NCI-H1694 (cell line): ENCODE results near the gene TRMT6.
A peak's percentile ranks its signal among the peaks of the same experiment; 100 is the strongest.

ENCODE experiments used
- DNase-seq: peaks from one replicate; lab custom pipeline; 2025; lab: John Stamatoyannopoulos, UW

Gene TRMT6

GRCh38 chr20:5949943-5950270, 426 bp downstream of the TRMT6 start:
- no peak for DNase-seq

DNA sequence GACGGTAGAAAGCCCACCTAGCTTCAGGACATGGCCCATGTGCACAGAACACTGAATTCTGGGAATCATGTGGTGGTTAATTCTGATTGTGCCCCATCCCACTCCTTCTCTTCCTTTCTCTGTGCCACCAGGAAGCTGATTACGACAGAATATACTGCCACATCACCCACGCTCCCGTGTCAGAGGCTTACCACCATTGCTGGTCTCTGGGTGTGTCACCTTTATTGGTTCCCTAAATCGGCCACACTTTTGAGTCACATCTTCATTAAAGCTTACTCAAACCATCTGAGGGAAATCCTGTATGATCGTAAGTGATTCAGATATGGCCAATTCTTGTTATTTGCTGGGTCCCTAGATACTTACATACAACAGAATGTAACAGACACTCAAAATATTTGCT, 3.1 kb downstream of the TRMT6 start:
- DNase-seq: no peak

DNA sequence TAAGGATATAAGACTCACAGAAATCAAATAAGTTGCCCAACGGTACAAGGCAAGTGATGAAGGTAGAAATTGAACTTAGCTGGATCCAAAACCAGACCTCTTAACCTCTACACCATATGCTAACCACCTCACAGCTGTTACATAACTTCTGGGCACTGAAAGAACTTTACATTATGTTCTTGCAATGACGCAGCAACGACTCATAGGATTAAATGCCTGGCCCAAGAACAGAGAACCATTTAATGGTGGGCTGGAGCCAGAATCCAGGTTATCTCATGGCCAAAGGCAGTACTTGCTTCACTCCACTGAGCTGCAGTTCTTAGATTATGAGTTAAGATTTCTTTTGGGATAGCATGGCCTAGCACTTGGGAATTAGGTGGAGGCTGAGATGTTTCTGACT, 4.4 kb downstream of the TRMT6 start:
- DNase-seq: no peak

- DNase-seq: no peak
Measured at GRCh38 chr20:5938456-5939029, 11.8 kb downstream of the TRMT6 start.

DNA sequence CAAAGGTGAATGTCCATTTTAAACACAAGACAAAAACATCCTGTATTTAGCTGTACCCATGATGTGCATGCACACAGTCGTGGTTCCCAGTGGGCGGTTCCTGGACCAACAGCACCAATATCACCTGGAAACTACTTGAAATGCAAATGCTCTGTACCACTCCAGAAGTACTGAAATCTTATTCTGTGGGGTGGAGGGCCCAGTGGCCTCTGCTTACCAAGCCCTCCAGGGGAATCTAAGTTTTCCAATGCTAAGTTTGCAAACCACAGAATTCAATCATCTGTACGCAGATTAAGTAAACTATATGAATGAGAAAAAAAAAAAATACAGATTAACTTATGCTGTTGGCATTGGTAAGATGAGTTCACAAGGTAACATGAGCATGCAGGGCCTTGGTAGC, 14.1 kb downstream of the TRMT6 start:
- no peak for DNase-seq

- no peak for DNase-seq
Measured at GRCh38 chr20:5935384-5935783, 14.9 kb downstream of the TRMT6 start.

DNA sequence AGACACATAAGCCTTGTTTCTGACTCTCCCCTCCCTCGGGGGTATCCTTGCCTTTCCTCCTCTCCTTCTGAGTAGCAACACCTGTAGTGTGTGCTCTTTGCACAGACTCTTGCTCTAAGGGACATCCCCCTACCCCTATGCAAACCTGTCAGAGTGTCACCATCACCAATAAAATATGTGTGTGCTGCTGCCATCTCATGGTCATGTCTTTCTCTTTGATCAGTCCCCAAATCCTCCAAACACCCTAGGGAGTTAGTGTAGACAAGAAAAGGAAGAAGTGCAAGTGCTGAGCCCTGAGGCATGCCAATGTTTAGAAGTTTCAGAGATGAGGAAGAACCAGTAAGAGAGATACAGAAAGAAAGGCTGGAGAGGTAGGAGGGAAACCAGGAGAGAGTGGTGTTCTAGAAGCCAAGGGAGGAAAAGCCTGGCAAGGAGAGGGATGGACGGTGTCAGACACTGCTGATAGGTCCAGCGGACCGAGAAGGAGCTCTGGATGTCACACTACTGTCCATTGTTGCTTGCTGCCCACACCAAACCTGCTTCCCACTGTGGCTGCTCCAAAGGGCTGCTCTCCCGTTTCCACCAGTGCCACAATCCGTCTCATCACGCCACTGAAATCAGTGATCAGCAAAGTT, 16.4 kb downstream of the TRMT6 start:
- peak; percentile 41 for DNase-seq

GRCh38 chr20:5932796-5933195, 17.5 kb downstream of the TRMT6 start:
- no peak for DNase-seq

DNA sequence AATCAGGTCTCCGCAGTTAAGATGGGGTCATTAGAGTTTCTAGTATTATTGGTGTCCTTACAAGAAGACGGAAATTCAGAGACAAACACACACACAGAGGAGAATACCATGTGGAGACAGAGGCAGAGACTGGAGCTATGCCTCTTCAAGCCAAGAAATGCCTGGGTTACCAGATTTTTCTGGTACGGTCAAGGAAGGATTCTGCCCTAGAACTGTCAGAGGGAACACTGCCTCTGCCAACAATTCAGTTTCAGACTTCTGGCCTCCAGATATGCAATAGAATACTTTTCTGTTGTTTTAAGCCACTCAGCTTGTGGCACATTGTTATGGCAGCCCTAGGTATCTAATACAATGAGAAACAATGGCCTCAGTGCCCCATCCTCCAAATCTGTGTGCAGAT, 18.9 kb downstream of the TRMT6 start:
- DNase-seq: no peak

GRCh38 chr20:5928836-5929715, 21.3 kb downstream of the TRMT6 start:
- no peak for DNase-seq

GRCh38 chr20:5927749-5928462, 22.4 kb downstream of the TRMT6 start:
- DNase-seq: no peak

- DNase-seq: no peak
Measured at GRCh38 chr20:5925551-5925950, 24.8 kb downstream of the TRMT6 start.

GRCh38 chr20:5923493-5923892, 26.8 kb downstream of the TRMT6 start:
- DNase-seq: no peak

GRCh38 chr20:5920581-5920980, 29.8 kb downstream of the TRMT6 start:
- no peak for DNase-seq

DNA sequence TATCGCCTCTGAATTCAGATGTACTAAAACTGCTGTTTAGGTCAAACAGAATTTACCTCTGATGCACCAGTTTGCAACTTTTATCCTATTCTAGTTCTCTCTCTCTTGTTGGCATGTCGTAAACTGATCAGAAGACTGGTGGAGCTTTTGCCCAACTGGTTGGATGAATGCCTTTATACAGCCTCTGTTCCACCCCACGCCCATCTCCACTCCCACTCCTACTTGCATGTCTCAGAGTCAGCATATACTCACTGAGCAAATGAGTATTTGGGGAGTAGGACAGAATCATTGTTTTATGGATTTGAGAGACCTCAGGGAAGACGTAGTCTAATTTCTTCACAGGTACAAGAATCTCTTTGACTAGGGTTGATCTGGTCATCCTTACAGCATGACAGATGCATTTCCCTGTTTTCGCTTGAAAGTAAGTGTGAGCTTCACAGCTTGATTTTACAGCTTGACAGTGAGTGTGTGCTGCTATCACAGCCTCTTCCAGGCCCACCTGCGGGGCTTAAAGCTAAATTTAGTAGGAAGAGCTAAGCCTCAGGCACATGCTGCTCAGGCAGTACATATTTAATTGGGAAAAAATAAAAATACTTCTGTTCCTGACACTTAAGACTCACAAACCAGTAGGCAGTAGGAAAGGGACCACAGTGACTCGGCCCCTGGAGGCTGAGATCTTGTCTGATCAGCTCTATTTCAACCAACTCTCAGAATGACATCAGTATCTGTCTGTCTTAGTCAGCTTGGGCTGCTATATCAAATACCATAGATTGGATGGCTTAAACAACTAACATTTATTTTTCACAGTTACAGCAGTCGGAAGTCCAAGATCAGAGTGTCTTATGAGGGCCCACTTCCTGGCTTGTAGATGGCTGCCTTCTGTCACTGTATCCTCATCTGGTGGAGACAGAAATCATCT, 30.4 kb downstream of the TRMT6 start:
- no peak for DNase-seq

GRCh38 chr20:5918856-5919625, 31.3 kb downstream of the TRMT6 start:
- no peak for DNase-seq

DNA sequence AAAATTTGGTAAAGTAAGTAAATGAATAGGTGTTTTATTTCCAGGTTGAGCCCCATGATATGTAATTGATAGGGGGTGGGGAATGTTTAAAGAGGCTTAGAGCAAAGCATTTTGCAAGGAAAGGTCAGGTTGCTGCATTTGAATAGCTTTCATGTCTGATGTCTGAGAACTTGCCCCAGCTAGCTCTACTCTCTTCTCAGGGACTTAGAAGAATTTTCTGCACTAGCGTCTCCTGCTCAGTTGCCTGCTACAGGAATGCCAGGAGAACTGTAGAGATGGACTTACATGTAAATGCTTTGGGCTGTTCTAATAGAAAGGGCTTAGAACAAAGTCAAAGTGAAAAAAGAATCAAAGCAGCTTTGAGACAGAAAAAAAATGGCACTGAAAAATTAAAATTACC, 35.5 kb downstream of the TRMT6 start:
- DNase-seq: no peak

DNA sequence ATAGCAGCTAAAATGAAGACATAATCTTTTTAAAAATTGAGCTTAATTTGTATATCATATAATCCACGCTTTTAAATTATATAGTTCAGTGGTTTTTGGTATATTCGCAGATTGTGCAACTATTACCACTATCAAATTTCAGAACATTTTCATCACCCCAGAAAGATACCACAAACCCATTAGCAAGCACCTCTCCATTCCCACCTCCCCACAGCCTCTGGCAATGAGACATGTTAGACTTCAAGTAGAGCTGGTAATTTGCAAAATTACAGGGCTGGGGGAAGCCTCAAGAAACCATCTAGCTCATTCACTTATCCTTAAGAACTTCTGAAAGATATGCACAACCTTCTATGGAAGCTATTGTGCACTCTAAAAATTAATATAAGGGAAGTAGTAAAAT, 37.2 kb downstream of the TRMT6 start:
- DNase-seq: no peak

GRCh38 chr20:5910186-5910585, 40.1 kb downstream of the TRMT6 start:
- no peak for DNase-seq

DNA sequence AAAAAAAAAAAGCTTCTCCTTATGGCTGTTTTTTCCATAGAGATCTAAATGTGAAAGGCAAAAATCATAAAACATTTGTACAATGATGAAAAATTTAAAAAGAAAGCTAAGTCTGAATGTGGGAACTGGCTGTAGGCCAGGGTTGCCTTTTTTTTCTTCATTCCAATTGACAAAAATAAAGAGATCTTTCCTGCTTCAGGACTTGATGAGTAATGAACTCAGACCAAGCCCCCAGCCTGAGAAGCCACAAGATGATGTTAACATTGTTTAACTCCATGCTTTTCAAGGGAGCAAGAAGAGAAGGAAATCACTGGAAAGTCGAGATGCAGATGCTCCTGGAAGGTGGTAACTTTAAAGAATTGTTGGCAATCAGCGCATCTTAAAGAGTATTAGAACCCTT, 41.4 kb downstream of the TRMT6 start:
- no peak for DNase-seq

GRCh38 chr20:5900908-5901307, 49.4 kb downstream of the TRMT6 start:
- DNase-seq: no peak
